Transverse colon (tissue), 4 donors: ENCODE data around the gene DISP1.

Source experiments
- POLR2A ChIP-seq: fragments of 450-650 bp; IDR thresholded peaks from one replicate; pipeline ENCODE4 v1.6.1; 2016; ENCODE audit warnings: antibody characterized with exemption, mild to moderate bottlenecking, moderate library complexity
- POLR2AphosphoS5 ChIP-seq, 3 donors: sonication (generic); formaldehyde crosslinking; IDR thresholded peaks; one replicate each; pipeline ENCODE4 v1.6.1; 2016; ENCODE audit warnings: antibody characterized with exemption in 3 of 3
- TF ChIP-seq, protein P1 (sequence below), 5 experiments: fragments of 200-600 bp in 3 of 5; fragments of 450-650 bp in 2 of 5; sonication (generic) in 3 of 5; IDR thresholded peaks; 1 replicate in 2 of 5; 2 replicates in 3 of 5; pipeline ENCODE4 v1.5.1; 2016 to 2017; ENCODE audit warnings: antibody characterized with exemption in 5 of 5, inconsistent platforms in 3 of 5, mild to moderate bottlenecking in 2 of 5, moderate library complexity in 1 of 5

DNA sequence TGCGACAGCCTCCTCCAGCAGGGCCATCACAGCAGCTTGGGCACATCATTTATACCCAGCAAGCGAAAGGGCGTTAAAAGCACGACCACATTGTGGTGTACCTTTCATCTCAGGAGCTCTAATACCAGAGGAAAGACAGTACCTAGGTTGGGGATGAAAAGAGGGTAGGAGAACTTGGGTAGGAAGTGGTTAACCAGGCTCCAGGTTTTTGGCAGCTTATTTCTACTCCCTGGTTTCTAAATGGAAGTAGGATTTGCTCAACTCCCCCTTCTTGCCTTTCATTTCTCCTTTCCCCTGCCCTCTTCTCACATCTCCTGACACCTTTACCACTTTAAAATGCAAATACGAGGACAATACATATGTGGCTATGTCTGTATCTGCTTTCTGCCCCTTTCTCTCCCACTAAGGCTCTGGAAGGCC, 47.7 kb upstream of the DISP1 start:
- TF ChIP-seq POLR2A (no peak), POLR2AphosphoS5 (IDR thresholded peaks at IDR 0.05) (no peak)
- TF ChIP-seq, protein P1, sequence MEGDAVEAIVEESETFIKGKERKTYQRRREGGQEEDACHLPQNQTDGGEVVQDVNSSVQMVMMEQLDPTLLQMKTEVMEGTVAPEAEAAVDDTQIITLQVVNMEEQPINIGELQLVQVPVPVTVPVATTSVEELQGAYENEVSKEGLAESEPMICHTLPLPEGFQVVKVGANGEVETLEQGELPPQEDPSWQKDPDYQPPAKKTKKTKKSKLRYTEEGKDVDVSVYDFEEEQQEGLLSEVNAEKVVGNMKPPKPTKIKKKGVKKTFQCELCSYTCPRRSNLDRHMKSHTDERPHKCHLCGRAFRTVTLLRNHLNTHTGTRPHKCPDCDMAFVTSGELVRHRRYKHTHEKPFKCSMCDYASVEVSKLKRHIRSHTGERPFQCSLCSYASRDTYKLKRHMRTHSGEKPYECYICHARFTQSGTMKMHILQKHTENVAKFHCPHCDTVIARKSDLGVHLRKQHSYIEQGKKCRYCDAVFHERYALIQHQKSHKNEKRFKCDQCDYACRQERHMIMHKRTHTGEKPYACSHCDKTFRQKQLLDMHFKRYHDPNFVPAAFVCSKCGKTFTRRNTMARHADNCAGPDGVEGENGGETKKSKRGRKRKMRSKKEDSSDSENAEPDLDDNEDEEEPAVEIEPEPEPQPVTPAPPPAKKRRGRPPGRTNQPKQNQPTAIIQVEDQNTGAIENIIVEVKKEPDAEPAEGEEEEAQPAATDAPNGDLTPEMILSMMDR (IDR thresholded peaks at IDR 0.05): no peak
